RWPE1 (cell line): ENCODE measurements around the gene MARK4.
"Not testable (repeated sequence)": the region's sequence is repeated elsewhere in the genome, so short reads cannot be mapped to it uniquely, and the experiment has no call there.

Experiments used
- CTCF ChIA-PET: fragments of 350-600 bp; sonication (Branson Sonifier 250); formaldehyde crosslinking; extraction: SDS; loops from one replicate; lab custom pipeline; 2021; lab: Yijun Ruan, JAX
- POLR2A ChIA-PET: fragments of 400-600 bp; formaldehyde crosslinking; extraction: SDS; loops from one replicate; lab custom pipeline; 2020; ENCODE audit warnings: antibody characterized with exemption; ENCODE audit not compliant: low non-redundant PET; lab: Yijun Ruan, JAX
- DNase-seq: peaks from one replicate; pipeline ENCODE4 v3.0.0; 2012; ENCODE audit warnings: low spot score
- H3K27ac ChIP-seq: fragments of 450-650 bp; 2 replicates; pipeline ENCODE4 v1.5.1; 2017
- CTCF ChIP-seq: fragments of 450-650 bp; conservative IDR thresholded peaks from 2 replicates; pipeline ENCODE4 v1.5.1; 2017; ENCODE audit warnings: low read depth, mild to moderate bottlenecking

The MARK4 gene

GRCh38 chr19:45265375-45265774, 14.3 kb downstream of the MARK4 start:
- no peak overlapping the region for H3K27ac ChIP-seq
- ChIA-PET POLR2A (no interaction called here), CTCF (no interaction called here)
- DNase-seq, result no peak
- TF ChIP-seq CTCF, result no peak

- POLR2A ChIA-PET, result no interaction called here
- no peak for DNase-seq
- CTCF ChIA-PET, result no interaction called here
- H3K27ac ChIP-seq, result no peak overlapping the region
- no peak for TF ChIP-seq CTCF
Measured at GRCh38 chr19:45267296-45267695, 16.2 kb downstream of the MARK4 start.

GRCh38 chr19:45269939-45270338, 18.9 kb downstream of the MARK4 start:
- H3K27ac ChIP-seq, POLR2A ChIA-PET, DNase-seq: not testable (repeated sequence)
- CTCF ChIA-PET, result interaction anchor here (0.6 to 0.8 kb wide), 3 partner anchors 14 to 64 kb away, joined by 3 to 4 read pairs (median 3); no protein-coding TSS in a partner anchor

- ChIA-PET POLR2A (no interaction called here), CTCF (no interaction called here)
- no peak for DNase-seq
- H3K27ac ChIP-seq, result no peak overlapping the region
- TF ChIP-seq CTCF, result no peak
Measured at GRCh38 chr19:45271098-45271734, 20.1 kb downstream of the MARK4 start.

- CTCF ChIA-PET, result no interaction called here
Measured at GRCh38 chr19:45271735-45272108, 20.7 kb downstream of the MARK4 start.

GRCh38 chr19:45273521-45273855, 22.4 kb downstream of the MARK4 start:
- no peak for TF ChIP-seq CTCF
- H3K27ac ChIP-seq, result no peak overlapping the region; the same call in 1 of the 2 replicates
- ChIA-PET POLR2A (no interaction called here), CTCF (no interaction called here)
- no peak for DNase-seq

More at GRCh38 chr19:45271735-45272108, 20.7 kb downstream of the MARK4 start:
- no peak for TF ChIP-seq CTCF
- no peak for DNase-seq
- POLR2A ChIA-PET, result no interaction called here
- no peak overlapping the region for H3K27ac ChIP-seq

- no peak for TF ChIP-seq CTCF
- ChIA-PET POLR2A (no interaction called here), CTCF (no interaction called here)
- no peak overlapping the region; the same call in 1 of the 2 replicates for H3K27ac ChIP-seq
- no peak for DNase-seq
Measured at GRCh38 chr19:45275370-45275971, 24.4 kb downstream of the MARK4 start.
